Lower leg skin (tissue), 4 donors: ENCODE data around the gene MRPL16. TPM values are rescaled to one million over a fixed set of nuclear protein-coding genes. Genes with fewer than 3 reads are reported as not detected.
"Not testable (repeated sequence)": the region's sequence is repeated elsewhere in the genome, so short reads cannot be mapped to it uniquely, and the experiment has no call there.

ENCODE experiments used
- DNase-seq, 2 donors: peaks; one replicate each; pipeline ENCODE4 v3.0.0-alpha.2; 2019; ENCODE audit warnings: low spot score in 2 of 2
- H3K4me3 ChIP-seq: fragments of 200-600 bp; sonication (generic); 2 replicates; pipeline ENCODE4 v1.5.1; 2017; ENCODE audit warnings: mild to moderate bottlenecking, low read depth; ENCODE audit not compliant: poor library complexity, severe bottlenecking
- CTCF ChIP-seq, 3 donors: fragments of 450-650 bp; IDR thresholded peaks; one replicate each; pipeline ENCODE4 v1.5.1; 2016; ENCODE audit warnings: antibody characterized with exemption in 3 of 3, mild to moderate bottlenecking in 3 of 3, moderate library complexity in 2 of 3
- POLR2A ChIP-seq, 2 donors: fragments of 450-650 bp; IDR thresholded peaks; one replicate each; pipeline ENCODE4 v1.6.1; 2016 to 2017; ENCODE audit warnings: antibody characterized with exemption in 2 of 2, mild to moderate bottlenecking in 1 of 2, moderate library complexity in 1 of 2
- WGBS, 2 donors: methylation state at CpG; one replicate each; pipeline ENCODE4 v1.1.5; 2018; 5-methylcytosine and 5-hydroxymethylcytosine counted together
- intact Hi-C: fragments of 100-400 bp; cut with DNase I; formaldehyde crosslinking; loops from one replicate; pipeline ENCODE4 v1.15.0; 2023; ENCODE audit warnings: low total_unique reads
- total RNA-seq, 4 donors: library from RNA; depleted of rRNA; stranded (reverse); fragments of >200 nt; gene quantifications; one replicate each; pipeline ENCODE4 v1.1.0, GENCODE V29; 2016

Gene MRPL16
- 10 to 100 TPM; 21.4 to 35.6 (median 28.8) TPM for total RNA-seq

- no peak for TF ChIP-seq CTCF (IDR thresholded peaks at IDR 0.05)
- TF ChIP-seq POLR2A (IDR thresholded peaks at IDR 0.05), result no peak
- 0% methylated on average over 54 of the region's 54 CpGs for WGBS, 2 donors
- H3K4me3 ChIP-seq, result peak within 1 kb of the TSS; percentile 93
- DNase-seq, result peak; percentile 82 to 97
- intact Hi-C loops, result loop anchor here (5.0 kb wide), 1 partner anchor 1123 kb away; no protein-coding TSS in a partner anchor
These were observed at the start of gene MRPL16 for GRCh38 chr11:59810189-59810910. TSS of gene MRPL16 (minus strand) at chr11:59810778. CDS start at chr11:59810658, 120 bp downstream.

GRCh38 chr11:59859673-59860072 is 49.1 kb upstream of the MRPL16 start:
- no peak for DNase-seq
- no peak overlapping the region for H3K4me3 ChIP-seq
- intact Hi-C loops, result no loop called here

DNA sequence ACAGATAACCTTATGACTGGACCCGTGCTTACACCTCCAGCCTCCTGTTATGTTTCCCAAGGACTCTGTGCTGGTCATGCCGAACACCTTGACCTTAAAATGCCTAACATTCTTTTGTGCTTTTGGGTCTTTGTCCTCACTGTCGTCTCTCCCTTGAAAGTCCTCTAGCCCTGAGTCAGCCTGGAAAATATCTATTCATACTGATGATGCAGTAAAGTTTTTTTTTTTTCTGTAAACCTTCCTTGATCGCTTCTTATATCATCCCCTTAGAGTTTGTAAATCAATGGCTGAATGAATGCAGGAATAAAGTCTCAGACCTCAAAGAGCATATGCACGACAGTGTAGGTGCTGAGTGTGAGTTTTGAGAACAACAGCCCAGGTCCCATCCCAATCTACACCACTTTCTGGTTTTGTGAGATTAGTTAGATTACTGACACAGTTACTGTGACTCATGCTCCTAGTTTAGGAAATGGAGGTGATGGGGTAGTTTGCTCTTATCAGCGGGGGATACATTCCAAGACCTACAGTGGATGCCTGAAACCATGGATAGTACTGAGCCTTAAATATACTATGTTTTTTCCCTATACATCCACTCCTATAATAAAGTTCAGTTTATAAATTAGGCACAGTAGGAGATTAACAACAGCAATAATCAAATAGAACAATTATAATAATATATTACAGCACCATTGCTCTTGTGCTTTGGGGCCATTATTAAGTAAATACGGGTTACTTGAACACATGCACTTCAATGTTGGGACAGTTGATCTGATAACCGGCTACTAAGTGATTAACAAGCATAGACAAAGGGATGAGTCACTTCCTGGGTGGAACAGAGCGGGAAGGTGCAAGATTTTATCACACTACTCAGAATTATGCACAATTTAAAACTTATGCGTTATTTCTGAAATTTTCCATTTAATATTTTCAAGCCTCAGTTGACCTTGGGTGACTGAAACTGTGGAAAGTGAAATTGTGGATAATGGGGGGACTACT is 47.2 kb upstream of the MRPL16 start:
- intact Hi-C loops, result no loop called here
- no peak for DNase-seq
- WGBS, 2 donors, result 56 to 62% methylated on average over 10 of the region's 10 CpGs
- no peak for TF ChIP-seq POLR2A (IDR thresholded peaks at IDR 0.05)
- TF ChIP-seq CTCF (IDR thresholded peaks at IDR 0.05), result no peak
- H3K4me3 ChIP-seq, result no peak overlapping the region

More at GRCh38 chr11:59859673-59860072, 49.1 kb upstream of the MRPL16 start:
- TF ChIP-seq CTCF (IDR thresholded peaks at IDR 0.05), result no peak
- TF ChIP-seq POLR2A (IDR thresholded peaks at IDR 0.05), result no peak

GRCh38 chr11:59854871-59855270 is 44.3 kb upstream of the MRPL16 start:
- DNase-seq, result no peak
- intact Hi-C loops, result no loop called here
- no peak overlapping the region for H3K4me3 ChIP-seq
- WGBS, 2 donors, result 45 to 52% methylated on average over 2 of the region's 2 CpGs
- TF ChIP-seq CTCF (IDR thresholded peaks at IDR 0.05) (no peak), POLR2A (IDR thresholded peaks at IDR 0.05) (no peak)

- 91 to 93% methylated on average over 5 of the region's 5 CpGs for WGBS, 2 donors
These were observed 40.8 kb upstream of the MRPL16 start for GRCh38 chr11:59851416-59851815.

GRCh38 chr11:59849551-59849950 is 39.0 kb upstream of the MRPL16 start:
- 93 to 98% methylated on average over 2 of the region's 2 CpGs for WGBS, 2 donors
- H3K4me3 ChIP-seq, DNase-seq, intact Hi-C loops: not testable (repeated sequence)

More at GRCh38 chr11:59851416-59851815, 40.8 kb upstream of the MRPL16 start:
- intact Hi-C loops, DNase-seq, H3K4me3 ChIP-seq: not testable (repeated sequence)
